Uterine smooth muscle cell (primary cell): Measurements from ENCODE around the gene CCDC201. TPM values are rescaled to one million over a fixed set of nuclear protein-coding genes. Genes with fewer than 3 reads are reported as not detected.

ENCODE experiments used
- total RNA-seq: library from RNA; depleted of rRNA; stranded (reverse); fragments of >200 nt; gene quantifications from 2 replicates; pipeline ENCODE4 v1.2.3, GENCODE V29; 2014

CCDC201 gene
- not detected in 2 replicates for total RNA-seq

GRCh38 chr7:45873035-45873354, at the start of gene CCDC201:
TSS of gene CCDC201 (minus strand) at chr7:45873082. CDS start at chr7:45873007, 75 bp downstream.

GRCh38 chr7:45920502-45921380, 47.9 kb upstream of the CCDC201 start, which contains the start of gene IGFBP3:
TSS of gene IGFBP3 (minus strand) at chr7:45921272. CDS start at chr7:45921140, 132 bp downstream.

GRCh38 chr7:45888185-45888992, 15.5 kb upstream of the CCDC201 start, which contains the start of gene IGFBP1:
TSS of gene IGFBP1 (plus strand) at chr7:45888488. CDS start at chr7:45888653, 165 bp downstream.

Other genes starting within 250 kb of the CCDC201 start
- gene IGFBP1, start 15.4 kb upstream of the CCDC201 start, total RNA-seq = 0.11 TPM in 1 of 2 replicates, not detected in the other
- 11.0 and 33.4 TPM in 2 replicates for gene IGFBP3, start 48.2 kb upstream of the CCDC201 start, total RNA-seq